Hindlimb muscle (tissue), 1 donor: Measurements from ENCODE around the gene FBXW10. TPM values are rescaled to one million over a fixed set of nuclear protein-coding genes. Genes with fewer than 3 reads are reported as not detected.
"Not testable (repeated sequence)": the region's sequence is repeated elsewhere in the genome, so short reads cannot be mapped to it uniquely, and the experiment has no call there.

Experiments
- DNase-seq: peaks from one replicate; pipeline ENCODE4 v3.0.0-alpha.2; 2013
- polyA plus RNA-seq: library from polyadenylated mRNA; unstranded; fragments of 120-200 nt; gene quantifications from one replicate; pipeline ENCODE4 v1.2.1, GENCODE V29; 2013; ENCODE audit not compliant: insufficient read length

The FBXW10 gene, protein sequence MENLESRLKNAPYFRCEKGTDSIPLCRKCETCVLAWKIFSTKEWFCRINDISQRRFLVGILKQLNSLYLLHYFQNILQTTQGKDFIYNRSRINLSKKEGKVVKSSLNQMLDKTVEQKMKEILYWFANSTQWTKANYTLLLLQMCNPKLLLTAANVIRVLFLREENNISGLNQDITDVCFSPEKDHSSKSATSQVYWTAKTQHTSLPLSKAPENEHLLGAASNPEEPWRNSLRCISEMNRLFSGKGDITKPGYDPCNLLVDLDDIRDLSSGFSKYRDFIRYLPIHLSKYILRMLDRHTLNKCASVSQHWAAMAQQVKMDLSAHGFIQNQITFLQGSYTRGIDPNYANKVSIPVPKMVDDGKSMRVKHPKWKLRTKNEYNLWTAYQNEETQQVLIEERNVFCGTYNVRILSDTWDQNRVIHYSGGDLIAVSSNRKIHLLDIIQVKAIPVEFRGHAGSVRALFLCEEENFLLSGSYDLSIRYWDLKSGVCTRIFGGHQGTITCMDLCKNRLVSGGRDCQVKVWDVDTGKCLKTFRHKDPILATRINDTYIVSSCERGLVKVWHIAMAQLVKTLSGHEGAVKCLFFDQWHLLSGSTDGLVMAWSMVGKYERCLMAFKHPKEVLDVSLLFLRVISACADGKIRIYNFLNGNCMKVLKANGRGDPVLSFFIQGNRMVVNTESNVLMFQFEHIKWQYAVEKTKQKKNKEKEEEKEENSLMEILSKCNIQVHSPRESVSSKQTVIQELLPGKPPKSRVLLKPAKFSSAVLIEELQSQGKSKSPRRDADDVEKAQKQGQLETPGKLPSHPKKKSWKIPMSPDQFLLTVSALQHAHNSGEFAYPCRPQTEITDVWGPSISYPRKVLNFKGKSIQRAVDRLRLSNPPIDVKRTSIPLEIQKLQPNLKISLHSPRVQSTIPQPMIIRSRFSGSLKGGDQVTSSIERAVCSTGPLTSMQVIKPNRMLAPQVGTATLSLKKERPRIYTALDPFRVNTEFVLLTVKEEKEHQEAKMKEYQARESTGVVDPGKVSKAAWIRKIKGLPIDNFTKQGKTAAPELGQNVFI
- polyA plus RNA-seq, result 0.13 TPM

DNA sequence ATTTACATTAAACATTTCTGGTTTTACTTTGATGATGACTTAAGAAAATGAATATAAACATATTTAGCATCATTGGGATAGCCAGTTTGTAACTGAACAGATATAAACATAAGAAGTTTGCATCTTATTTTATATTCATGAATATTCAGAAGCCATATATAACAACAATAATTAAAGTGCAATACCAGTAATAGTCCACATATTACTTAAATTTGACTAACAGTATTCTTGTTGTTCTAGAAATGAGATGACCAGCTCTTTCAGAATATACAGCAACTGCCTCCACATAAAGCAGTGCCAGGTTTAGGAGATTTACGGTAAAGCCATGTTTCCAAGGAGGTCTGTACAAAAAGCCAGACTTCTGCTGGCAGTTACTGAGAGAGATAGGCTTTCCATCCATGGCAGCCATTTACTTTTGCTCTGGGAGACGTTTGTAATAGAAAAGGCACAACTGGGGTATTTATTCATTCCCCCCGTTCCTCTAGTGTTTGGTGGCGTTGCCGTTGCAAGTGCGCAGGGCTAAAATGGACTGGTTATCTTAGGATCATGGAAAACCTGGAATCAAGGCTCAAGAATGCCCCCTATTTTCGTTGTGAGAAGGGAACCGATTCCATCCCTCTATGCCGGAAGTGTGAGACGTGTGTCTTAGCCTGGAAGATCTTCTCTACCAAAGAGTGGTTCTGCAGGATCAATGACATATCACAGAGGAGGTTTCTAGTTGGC, at the start of gene FBXW10:
Gene FBXW10 (plus strand): TSS at position 356 of the 723 bp plus-strand sequence. CDS start 191 bp downstream, at position 547.
- not testable (repeated sequence) for DNase-seq

DNA sequence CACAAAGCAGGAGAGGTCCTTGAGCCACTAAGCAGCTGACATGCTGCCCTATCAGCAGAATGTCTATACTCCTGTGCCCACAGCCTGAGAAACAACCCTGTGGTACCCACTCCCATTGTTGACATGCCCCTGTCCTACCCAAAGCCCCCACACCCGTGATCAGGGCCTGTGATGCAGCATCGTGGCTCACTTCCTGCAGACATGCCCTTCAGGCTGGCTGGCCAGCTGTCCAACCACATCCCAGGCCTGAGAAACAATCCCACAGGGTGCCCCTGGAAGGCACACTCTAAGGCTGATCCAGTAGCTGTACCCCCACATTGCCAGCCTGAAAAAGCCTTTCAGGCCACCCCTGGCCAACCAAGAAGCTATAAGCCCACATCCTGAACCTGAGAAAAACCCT, 48.7 kb upstream of the FBXW10 start:
- DNase-seq, result not testable (repeated sequence)

DNA sequence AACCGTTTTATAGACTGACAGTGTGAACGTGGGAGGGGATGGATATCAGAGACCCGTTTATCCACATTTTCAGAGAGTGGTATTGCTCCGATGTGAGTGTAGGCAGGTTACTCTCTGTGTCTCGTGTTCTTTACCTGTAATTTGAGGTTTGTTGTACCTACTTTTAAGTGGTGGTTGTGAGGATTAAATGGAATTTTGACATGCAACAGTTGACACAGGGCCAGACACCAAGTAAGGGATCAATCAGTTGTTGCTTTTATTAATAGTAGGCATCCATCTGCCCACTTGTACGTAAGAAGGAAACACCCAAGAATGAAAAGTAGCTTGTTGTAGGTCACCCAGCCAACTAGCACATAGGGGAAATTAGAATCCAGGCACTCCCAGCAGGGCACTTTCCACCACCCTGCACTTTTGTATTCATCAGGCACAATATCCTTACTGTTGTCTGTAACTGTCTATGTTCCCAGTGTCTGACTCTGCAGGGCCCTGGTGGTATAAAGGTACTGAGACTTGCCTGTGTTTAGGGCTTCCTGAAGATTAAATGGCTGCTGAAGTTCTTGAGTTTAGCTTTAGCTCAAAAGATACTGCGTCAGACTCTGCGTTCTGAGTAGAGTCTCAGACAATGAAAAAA, 45.3 kb upstream of the FBXW10 start:
- DNase-seq, result not testable (repeated sequence)

DNA sequence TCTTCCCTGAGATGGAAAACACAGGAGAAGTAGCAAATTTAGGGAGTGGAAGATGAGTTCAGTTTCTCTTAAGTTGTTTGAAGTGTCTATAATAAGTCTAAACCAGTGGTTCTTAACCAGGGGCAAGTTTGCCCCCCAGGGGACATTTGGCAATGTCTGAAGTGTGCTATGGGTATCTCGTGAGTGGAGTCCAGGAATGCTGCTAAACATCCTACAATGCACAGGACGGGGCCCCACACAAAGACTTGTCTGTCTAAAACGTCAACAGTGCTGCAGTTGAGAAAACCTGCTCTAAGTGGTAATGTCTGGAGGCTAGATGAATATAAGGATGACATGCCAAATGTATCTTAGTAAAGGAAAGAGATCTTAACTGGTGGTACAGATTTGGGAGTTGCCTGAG, 37.9 kb upstream of the FBXW10 start:
- not testable (repeated sequence) for DNase-seq

DNA sequence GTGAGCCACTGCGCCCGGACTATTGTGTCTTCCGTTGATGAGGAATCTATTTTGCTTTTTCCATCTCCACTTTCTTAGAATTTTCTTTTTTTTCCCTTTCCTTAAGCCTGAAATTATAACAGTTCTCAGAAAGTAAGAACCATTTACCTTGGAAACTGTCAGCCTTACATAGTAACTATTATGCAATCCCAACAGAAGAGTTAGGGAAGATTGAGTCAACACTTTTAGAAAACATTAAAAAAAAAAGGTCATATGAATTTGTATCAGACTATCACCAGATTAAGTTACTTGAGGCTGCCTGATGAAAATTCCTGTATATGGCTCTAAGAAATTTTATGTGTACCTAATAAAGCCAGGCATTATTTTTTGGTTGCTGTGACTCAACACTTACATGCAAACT, 35.6 kb upstream of the FBXW10 start:
- DNase-seq, result not testable (repeated sequence)

DNA sequence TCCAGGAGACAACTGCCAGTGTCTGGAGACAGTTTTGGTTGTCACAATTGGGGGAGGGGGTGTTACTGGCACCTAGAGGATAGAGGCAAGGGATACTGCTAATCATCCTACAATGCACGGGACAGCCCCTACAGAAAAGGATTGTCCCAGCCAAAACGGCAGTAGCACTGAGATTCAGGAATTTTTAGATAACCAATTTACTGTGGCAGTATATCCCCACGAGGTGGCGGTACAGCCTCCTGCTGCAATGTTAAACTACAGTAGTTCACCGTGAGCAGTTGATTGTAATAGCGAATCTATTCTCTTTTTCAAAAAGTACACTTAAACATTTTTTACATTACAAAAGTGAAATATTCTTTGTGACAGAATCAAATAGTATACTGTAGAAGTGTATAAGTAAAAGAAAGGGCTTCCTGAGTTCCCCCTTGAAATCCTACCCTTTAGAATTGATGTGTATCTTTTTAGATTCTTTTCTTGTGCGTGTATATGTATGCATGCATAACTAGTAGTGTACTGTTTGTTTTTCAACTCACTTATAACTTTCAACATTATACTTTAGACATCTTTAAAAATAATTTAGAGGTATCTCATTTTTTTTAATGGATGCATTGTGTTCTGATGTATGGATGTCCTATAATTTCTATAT, 31.4 kb upstream of the FBXW10 start:
- peak; percentile 54 for DNase-seq

DNA sequence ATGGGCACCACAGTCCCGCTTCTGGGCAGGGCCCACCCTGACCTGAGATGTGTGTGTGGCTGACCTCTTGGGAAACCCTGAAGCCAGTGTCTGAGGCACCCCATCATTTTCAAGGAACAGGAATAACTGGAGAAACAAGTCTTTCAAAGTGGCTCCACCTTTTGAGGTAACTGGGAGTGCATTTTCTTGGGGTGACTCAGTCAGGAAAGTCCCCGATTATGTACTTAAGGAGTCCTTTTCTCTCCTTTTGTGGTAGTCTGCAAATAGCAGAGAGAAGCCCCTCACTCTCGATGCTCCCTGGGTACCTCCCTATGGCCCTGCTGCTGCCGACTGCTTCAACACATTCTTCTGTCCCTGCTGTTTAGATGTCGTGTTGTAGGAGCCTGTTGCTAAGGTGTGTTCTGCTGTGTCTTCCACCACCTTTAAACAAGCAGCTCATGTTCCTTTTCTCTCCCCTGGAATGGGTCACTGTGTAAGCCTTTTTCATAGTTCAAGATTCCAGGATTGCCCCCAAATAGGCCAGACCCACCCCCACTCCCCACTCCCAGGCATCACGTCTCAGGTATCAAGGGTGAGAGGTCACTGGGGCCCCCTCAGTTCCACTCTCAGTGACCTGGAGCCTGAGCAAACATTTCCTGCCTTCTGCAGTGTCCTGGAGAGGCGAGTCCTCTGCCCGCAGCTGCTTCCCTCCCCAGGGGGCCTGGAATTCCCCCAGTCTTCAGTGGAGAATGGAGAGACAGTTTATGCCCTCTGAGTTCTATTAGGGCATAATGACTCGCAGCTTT, 25.0 kb upstream of the FBXW10 start:
- not testable (repeated sequence) for DNase-seq

DNA sequence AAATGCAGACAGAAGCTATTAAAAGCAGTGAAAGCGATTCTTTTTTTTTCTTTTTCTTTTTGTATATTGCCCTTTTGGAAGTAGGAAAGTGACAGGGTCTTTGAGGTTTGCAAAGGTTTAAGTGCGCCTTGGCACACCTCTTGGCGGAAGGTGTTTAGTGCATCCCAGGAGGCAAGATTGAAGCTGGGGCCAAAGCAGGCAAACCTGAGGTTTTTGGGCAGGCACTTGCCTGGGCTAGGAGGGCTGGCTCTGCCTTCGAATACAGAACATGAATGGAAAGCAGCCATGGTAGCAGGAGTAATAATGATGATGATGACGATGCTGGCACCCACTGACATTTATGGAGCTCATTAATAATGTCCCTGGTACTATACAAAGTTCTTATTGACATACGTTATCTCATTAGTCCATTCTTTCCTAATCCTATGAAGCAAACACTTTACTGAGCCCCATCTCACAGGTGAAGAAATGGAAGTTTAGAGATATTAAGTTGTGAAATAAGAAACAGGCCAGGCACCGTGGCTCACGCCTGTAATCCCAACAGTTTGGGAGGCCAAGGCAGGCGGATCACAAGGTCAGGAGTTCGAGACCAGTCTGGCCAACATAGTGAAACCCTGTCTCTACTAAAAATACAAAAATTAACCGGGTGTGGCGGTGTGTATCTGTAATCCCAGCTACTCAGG, 24.3 kb upstream of the FBXW10 start:
- DNase-seq, result not testable (repeated sequence)

DNA sequence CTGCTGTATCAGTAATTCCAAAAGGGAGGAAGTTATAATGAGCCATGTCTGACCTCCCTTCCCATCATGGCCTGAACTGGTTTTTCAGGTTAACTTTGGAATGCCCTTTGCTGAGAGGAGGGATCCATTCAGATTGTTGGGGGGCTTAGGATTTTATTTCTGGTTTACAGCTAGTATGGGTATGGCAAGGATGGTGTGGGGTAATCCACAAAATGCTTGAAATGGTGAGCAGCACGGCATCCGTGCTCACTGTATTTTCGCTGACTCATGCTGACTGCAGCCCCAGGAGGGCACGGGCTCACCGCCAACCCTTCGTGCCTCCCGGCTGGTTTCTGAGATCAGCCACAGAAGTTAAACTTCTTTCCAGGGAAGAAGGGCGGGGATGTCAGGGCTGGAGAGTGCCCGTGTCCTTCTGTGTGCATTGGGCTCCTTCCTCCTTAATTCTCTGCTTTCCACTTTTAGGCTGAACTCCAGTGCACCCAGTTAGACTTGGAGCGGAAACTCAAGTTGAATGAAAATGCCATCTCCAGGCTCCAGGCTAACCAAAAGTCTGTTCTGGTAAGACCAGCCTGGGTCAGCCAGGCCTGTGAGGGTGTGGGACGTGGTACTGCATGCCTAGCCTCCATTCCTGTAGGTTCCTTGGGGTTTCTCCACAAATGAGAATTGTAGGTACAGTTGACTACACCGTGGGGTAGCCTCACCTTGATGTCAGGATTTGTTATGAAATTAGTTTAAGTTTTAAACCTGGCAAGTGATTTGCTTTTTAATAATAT, 21.9 kb upstream of the FBXW10 start:
- not testable (repeated sequence) for DNase-seq

DNA sequence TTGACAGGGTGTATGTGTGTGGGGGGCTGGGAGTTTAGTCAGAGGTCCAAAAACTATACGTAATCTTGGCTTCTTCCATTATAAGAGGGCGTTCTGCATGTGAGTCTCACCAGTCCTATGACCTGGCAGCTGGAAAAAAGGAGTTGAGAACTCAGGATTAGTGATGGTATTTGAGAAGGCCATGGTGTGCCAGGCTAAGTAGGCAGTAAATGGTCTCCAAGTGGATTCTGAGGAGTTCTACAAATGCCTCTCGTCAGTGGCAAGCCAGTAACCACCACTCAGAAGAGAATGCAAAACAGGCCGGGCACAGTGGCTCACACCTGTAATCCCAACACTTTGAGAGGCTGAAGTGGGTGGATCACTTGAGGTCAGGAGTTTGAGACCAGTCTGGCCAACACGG, 21.2 kb upstream of the FBXW10 start:
- not testable (repeated sequence) for DNase-seq

DNA sequence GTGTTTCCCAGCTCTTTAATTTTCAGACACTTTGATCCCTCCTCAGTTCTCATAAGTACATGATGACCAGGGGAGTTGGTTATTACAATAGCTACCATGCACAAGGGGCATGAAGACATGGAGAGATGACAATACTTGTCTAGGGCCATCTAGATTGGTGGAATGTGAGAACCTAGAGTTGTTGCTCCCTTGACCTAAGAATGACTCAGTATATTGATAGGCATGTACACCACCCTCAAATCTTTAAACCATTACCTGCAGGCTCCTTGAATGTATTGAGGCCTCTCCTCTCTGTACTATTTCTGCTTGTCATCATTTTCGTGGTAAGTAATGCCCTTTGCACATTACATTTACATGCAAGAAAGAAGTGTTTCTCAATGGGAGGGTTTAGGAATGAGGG, 20.3 kb upstream of the FBXW10 start:
- DNase-seq, result not testable (repeated sequence)

DNA sequence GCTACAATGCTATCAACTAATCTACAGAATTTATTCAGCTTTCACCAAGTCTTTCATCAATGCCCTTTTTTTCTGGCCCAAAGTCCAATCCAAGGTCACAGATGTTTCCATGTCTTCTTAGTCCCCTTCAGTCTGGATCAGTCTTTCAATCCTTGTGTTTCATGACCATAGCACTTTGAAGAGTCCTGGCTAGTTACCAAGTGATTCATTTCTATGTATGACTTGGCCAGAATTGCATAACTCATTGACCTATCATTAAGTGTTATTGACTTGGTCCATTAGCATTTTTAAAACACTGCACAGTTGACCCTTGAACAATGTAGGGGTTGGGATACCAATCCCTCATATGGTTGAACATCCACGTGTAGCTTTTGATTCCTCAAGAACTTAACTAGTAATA, 11.4 kb upstream of the FBXW10 start:
- not testable (repeated sequence) for DNase-seq

DNA sequence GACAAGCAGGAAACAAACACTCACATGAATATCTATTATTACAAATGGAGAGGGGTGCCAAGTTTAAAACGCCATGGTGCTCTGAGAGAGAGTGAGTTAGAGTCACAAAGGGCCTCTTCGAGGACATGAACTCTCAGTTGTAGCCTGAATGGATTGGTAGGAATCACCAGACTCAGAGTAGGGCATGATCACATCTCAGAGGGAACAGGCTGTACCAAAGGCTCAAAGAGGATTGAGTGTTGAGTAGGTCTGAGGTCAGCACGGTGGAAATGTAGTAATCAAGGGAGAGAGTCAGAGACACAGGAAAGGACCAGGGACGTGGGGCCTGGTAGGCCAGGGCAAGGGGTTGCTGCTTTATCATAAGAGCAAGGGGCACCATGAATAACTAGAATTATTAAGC, 10.5 kb upstream of the FBXW10 start:
- DNase-seq, result not testable (repeated sequence)

DNA sequence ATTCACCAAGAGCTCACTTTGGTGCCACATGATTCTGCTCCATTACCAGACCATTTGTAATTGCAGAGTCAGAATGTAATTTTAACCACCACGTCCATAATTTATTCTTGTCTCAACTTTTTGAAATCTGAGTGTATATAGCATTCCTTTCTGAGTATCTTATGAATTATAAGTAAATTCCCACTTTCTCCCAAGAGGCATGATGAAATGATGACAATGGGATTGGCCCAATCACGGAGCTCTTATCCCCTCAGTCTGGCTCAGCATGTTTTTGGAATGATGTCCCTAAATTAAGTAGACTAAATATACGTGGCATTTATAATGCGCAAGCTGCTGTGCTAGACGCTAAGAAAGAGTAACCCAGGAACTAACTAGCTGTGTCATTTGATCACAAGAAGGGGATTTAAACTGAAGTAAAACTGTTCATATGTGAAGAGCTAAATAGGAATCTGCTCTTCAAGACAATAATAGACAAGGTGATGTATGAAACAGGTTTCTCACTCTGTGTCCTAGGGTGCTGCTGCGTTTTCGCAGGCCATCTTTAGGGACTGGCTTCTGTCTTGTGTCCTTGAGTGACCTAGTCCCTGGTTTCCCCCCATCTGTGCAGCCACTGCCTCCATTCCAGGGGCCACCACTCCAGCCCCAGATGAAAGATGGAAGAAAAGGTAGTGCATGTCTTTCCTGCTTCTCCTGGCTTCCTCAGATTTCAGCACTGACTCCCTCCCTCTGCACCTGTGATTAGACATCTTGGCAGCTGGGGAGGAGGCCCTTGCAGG, 4.0 kb upstream of the FBXW10 start:
- not testable (repeated sequence) for DNase-seq

DNA sequence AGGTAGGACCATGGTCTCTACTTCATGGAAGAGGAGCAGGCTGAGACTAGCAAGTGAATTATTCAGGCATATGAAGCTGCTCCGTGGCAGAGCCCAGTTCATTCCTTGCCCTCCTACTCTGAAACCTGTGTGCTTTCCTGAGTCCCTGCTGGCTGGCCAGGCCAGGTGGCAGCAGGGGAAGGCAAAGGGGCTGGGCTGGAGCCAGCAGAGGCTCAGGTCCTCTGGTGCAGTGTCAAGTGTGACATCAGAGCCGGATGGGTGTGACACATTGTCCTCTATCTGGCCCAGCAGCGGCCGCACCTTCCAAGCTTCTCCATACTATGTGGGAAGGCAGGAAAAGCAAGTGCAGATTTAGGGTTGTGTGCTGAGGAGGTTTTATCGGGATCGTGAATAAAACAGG, 2.6 kb upstream of the FBXW10 start:
- DNase-seq, result not testable (repeated sequence)

DNA sequence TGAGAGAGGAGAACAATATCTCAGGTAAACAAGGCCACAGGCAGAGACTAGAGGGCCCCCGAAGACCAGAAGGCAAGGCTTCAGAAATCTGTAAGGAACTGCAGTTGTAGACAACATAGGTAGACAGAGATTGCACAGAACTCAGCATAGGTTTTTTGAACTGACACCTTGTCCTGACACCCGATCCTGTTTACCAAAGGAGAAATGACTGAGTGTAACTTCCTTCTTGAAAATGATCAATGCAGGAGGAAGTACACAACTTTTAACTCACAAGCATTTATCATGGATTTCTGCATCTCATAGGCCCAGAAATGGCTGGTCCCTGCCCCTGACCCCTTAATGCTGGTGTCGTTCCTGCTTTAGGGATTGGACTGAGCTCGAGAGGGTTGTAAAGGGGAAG, 872 bp downstream of the FBXW10 start:
- DNase-seq, result not testable (repeated sequence)

DNA sequence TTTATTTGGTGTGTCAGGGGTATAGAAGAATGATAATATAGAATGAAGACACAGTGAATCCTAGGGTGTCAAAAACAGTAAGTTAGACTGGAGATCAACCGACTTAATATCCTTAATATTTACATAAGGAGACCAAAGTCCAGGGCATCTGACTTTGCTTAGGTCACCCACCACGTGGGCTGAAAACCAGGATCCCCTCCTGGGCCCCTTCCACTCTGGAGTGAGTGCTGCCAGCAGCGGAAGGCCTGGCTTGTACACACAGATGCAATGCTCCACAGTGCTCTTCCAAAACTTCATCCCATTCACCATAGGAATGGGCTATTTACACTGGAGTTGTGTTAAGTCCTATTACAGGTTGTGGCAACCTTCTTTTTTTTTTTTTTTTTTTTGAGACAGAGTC, 2.7 kb downstream of the FBXW10 start:
- peak; percentile 8 for DNase-seq

DNA sequence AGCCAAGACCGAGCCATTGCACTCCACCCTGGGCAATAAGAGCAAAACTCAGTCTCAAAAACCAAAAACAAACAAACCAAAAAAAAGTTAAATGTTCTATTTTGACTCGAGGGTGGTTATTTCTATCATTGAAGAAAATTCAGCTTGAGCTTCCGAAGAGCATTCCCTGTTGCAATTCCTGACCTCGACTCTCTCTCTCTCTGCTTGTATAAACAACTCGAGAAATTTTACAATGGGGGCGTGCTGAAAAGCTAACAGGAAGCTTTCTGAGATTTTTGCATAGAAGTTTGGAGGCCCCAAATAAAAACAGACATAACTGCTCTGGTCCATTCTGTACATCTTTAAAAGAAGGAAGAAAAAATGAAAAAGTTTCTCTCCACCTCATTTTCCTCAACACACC, 3.6 kb downstream of the FBXW10 start:
- DNase-seq, result not testable (repeated sequence)
